MCF 10A (cell line): ENCODE results near the gene LRRC74B. TPM values are rescaled to one million over a fixed set of nuclear protein-coding genes. Genes with fewer than 3 reads are reported as not detected.
A peak's percentile ranks its signal among the peaks of the same experiment; 100 is the strongest.

Experiments
- BruUV-seq: library from RNA; stranded (reverse); fragments of 400-500 nt; replicated peaks from 2 replicates; lab custom pipeline; 2021; lab: Mats Ljungman, UMichigan
- CTCF ChIA-PET: fragments of 300-600 bp; sonication (Branson Sonifier 250); formaldehyde crosslinking; extraction: SDS; loops from one replicate; lab custom pipeline; 2021; ENCODE audit warnings: antibody characterized with exemption, inconsistent platforms; lab: Yijun Ruan, JAX
- POLR2A ChIA-PET: fragments of 300-600, 350-650 bp; sonication (Branson Sonifier 250); formaldehyde crosslinking; extraction: SDS; loops from one replicate; lab custom pipeline; 2020; ENCODE audit warnings: antibody characterized with exemption, inconsistent platforms; lab: Yijun Ruan, JAX
- DNase-seq: peaks from one replicate; pipeline ENCODE4 v3.0.0-alpha.2; 2018; ENCODE audit not compliant: unreplicated experiment
- H3K27ac Mint-ChIP-seq: one replicate; pipeline ENCODE4 v1.8.0; 2022; ENCODE audit warnings: mild to moderate bottlenecking, low read depth, mixed read lengths; ENCODE audit not compliant: unreplicated experiment
- H3K27me3 Mint-ChIP-seq: one replicate; pipeline ENCODE4 v1.8.0; 2022; ENCODE audit warnings: mixed read lengths; ENCODE audit not compliant: insufficient read depth, unreplicated experiment
- H3K36me3 Mint-ChIP-seq: one replicate; pipeline ENCODE4 v1.8.0; 2022; ENCODE audit warnings: mild to moderate bottlenecking, moderate library complexity, mixed read lengths; ENCODE audit not compliant: insufficient read depth, unreplicated experiment
- H3K4me1 Mint-ChIP-seq: one replicate; pipeline ENCODE4 v1.8.0; 2022; ENCODE audit warnings: mixed read lengths; ENCODE audit not compliant: insufficient read depth, unreplicated experiment
- H3K4me3 Mint-ChIP-seq: one replicate; pipeline ENCODE4 v1.8.0; 2022; ENCODE audit warnings: mild to moderate bottlenecking, moderate library complexity, mixed read lengths; ENCODE audit not compliant: unreplicated experiment
- H3K9me3 Mint-ChIP-seq: one replicate; pipeline ENCODE4 v1.8.0; 2022; ENCODE audit warnings: mixed read lengths; ENCODE audit not compliant: unreplicated experiment
- intact Hi-C: fragments of 100-400 bp; cut with micrococcal nuclease; formaldehyde crosslinking; loops from 2 replicates; pipeline ENCODE4 v1.14.1; 2022
- total RNA-seq: library from RNA; stranded (reverse); gene quantifications from 2 replicates; pipeline ENCODE4 v1.2.3, GENCODE V29; 2022
- TF ChIP-seq, protein P1 (sequence below): fragments of 200-600 bp; IDR thresholded peaks from one replicate; pipeline ENCODE4 v1.8.0; 2022; ENCODE audit warnings: antibody characterized with exemption, mild to moderate bottlenecking; ENCODE audit not compliant: unreplicated experiment

Gene LRRC74B
- total RNA-seq, 1 experiment from 2014 or later, result not detected

DNA sequence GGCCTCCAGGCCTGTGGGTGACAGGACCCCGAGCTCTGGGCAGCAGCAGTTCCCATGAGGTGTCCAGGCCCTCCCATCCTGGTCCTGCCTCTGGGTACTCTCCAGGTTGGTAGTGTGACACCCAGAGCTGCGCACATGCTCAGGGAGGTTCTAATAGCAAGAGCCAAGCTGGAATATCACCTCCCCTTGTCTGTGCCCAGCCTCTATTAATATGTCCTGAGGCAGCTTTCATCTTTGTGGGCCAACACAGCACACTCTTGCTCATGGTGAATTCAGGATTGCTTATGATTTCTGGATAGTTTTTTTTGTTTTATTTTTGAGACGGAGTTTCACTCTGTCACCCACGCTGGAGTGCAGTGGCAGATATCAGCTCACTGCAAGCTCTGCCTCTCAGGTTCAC, 27.4 kb upstream of the LRRC74B start:
- Mint-ChIP-seq H3K36me3 (peaks cover 9% of the 10 kb centered on the region), H3K4me3 (no peak overlapping the region), H3K27me3 (no peaks in the 10 kb centered on the region), H3K9me3 (no peaks in the 10 kb centered on the region), H3K27ac (no peak overlapping the region), H3K4me1 (peaks cover 22% of the 10 kb centered on the region)
- BruUV-seq, result no TSS peak
- TF ChIP-seq, protein P1, sequence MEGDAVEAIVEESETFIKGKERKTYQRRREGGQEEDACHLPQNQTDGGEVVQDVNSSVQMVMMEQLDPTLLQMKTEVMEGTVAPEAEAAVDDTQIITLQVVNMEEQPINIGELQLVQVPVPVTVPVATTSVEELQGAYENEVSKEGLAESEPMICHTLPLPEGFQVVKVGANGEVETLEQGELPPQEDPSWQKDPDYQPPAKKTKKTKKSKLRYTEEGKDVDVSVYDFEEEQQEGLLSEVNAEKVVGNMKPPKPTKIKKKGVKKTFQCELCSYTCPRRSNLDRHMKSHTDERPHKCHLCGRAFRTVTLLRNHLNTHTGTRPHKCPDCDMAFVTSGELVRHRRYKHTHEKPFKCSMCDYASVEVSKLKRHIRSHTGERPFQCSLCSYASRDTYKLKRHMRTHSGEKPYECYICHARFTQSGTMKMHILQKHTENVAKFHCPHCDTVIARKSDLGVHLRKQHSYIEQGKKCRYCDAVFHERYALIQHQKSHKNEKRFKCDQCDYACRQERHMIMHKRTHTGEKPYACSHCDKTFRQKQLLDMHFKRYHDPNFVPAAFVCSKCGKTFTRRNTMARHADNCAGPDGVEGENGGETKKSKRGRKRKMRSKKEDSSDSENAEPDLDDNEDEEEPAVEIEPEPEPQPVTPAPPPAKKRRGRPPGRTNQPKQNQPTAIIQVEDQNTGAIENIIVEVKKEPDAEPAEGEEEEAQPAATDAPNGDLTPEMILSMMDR, result no peak
- CTCF ChIA-PET, result no interaction called here
- intact Hi-C loops, result no loop called here
- no peak for DNase-seq
- POLR2A ChIA-PET, result interaction anchor here (1.3 kb wide), 1 partner anchor 9 kb away, joined by 3 read pairs; no protein-coding TSS in a partner anchor

DNA sequence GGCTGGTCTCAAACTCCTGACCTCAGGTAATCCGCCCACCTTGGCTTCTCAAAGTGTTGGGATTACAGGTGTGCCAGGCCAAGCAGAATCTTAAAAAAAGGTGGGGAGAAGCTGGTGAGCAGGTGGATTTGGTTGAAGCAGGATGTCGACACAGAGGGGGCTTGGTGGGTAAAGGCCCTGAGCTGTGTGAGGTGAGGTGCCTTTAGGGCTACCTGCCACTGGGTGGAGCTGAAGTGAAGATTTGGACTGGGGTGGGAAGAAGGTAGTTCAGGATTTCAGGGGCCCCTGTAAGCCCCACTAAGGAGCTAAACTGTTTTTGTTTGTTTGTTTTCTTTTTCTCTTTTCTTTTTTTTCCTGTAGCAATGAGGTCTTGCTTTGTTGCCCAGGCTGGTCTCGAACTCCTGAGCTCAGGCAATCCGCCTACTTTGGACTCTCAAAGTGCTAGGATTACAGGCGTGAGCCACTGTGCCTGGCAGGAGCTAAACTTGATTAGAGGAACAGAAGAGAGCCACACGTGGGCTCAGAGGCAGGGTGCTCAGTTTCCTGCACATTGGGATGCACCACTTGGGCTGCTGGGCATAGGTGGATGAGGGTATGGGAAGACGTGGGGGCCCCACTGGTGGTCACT, 24.8 kb upstream of the LRRC74B start:
- ChIA-PET CTCF (interaction anchor here (0.7 to 1.8 kb wide), 3 partner anchors 24 to 308 kb away, joined by 3 to 7 read pairs (median 5); no protein-coding TSS in a partner anchor), POLR2A (interaction anchor here (0.6 kb wide), 2 partner anchors 16 to 159 kb away, joined by 3 read pairs; no protein-coding TSS in a partner anchor)
- no TSS peak for BruUV-seq
- Mint-ChIP-seq H3K27ac (no peak overlapping the region), H3K36me3 (peaks cover 9% of the 10 kb centered on the region), H3K27me3 (no peaks in the 10 kb centered on the region), H3K4me3 (no peak overlapping the region), H3K9me3 (no peaks in the 10 kb centered on the region), H3K4me1 (peaks cover 10% of the 10 kb centered on the region)
- intact Hi-C loops, result no loop called here
- TF ChIP-seq, protein P1, result peak; percentile 33
- peak; percentile 33 for DNase-seq

DNA sequence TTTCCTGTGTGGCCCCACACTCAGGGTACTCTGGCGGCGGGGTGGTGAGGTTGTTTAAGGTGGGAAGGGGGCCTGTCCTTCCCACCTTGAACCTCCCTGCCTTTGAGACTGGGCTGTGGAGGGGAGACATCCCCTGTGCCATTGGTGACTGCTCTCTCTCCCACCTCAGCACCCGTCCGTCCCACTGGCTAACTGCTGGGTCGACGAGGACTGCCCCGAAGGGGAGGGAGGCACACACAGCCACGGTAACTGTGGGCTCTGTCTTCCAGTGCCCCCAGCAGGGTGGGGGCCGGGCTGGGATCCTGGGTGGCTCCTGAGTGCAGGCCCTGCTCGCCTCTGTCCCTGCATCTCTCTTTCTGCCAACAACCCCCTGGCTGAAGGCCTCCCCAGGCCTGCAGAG, 23.2 kb upstream of the LRRC74B start:
- no peak overlapping the region for H3K4me3 Mint-ChIP-seq
- intact Hi-C loops, result no loop called here
- CTCF ChIA-PET, result no interaction called here
- H3K4me1 Mint-ChIP-seq, result peaks cover 7% of the 10 kb centered on the region
- POLR2A ChIA-PET, result no interaction called here
- peaks cover 4% of the 10 kb centered on the region for H3K36me3 Mint-ChIP-seq
- BruUV-seq, result no TSS peak
- no peaks in the 10 kb centered on the region for H3K9me3 Mint-ChIP-seq
- no peak overlapping the region for H3K27ac Mint-ChIP-seq
- TF ChIP-seq, protein P1, result no peak
- DNase-seq, result no peak
- no peaks in the 10 kb centered on the region for H3K27me3 Mint-ChIP-seq

DNA sequence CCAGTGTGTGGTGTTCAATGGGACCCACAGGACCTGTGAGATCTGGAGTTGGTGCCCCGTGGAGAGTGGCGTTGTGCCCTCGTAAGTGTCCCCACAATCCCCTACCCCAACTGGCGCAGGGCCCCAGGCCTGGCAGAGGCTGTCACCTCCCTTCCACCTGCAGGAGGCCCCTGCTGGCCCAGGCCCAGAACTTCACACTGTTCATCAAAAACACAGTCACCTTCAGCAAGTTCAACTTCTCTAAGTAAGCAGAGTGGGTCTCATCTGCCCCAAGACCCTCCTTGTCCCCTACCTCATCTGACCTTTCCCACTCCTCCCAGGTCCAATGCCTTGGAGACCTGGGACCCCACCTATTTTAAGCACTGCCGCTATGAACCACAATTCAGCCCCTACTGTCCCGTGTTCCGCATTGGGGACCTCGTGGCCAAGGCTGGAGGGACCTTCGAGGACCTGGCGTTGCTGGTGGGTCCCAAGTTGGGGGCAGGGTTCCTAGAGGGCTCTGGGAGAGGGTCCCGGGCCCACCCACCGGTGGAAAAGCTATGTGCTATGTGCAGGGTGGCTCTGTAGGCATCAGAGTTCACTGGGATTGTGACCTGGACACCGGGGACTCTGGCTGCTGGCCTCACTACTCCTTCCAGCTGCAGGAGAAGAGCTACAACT, 22.7 kb upstream of the LRRC74B start:
- TF ChIP-seq, protein P1, result peak; percentile 9
- DNase-seq, result no peak
- Mint-ChIP-seq H3K4me3 (no peak overlapping the region), H3K27me3 (no peaks in the 10 kb centered on the region), H3K27ac (no peak overlapping the region), H3K4me1 (peaks cover 7% of the 10 kb centered on the region), H3K9me3 (no peaks in the 10 kb centered on the region), H3K36me3 (no peaks in the 10 kb centered on the region)
- BruUV-seq, result no TSS peak
- intact Hi-C loops, result no loop called here
- ChIA-PET CTCF (no interaction called here), POLR2A (interaction anchor here (1.0 to 1.1 kb wide), 2 partner anchors 8 to 15 kb away, joined by 3 read pairs; no protein-coding TSS in a partner anchor)
